NCI-H2029 (cell line): ENCODE results near the gene ABI2.
"Not testable (repeated sequence)": the region's sequence is repeated elsewhere in the genome, so short reads cannot be mapped to it uniquely, and the experiment has no call there.

ENCODE experiments used
- DNase-seq: peaks from one replicate; lab custom pipeline; 2025; lab: John Stamatoyannopoulos, UW

Gene ABI2

DNA sequence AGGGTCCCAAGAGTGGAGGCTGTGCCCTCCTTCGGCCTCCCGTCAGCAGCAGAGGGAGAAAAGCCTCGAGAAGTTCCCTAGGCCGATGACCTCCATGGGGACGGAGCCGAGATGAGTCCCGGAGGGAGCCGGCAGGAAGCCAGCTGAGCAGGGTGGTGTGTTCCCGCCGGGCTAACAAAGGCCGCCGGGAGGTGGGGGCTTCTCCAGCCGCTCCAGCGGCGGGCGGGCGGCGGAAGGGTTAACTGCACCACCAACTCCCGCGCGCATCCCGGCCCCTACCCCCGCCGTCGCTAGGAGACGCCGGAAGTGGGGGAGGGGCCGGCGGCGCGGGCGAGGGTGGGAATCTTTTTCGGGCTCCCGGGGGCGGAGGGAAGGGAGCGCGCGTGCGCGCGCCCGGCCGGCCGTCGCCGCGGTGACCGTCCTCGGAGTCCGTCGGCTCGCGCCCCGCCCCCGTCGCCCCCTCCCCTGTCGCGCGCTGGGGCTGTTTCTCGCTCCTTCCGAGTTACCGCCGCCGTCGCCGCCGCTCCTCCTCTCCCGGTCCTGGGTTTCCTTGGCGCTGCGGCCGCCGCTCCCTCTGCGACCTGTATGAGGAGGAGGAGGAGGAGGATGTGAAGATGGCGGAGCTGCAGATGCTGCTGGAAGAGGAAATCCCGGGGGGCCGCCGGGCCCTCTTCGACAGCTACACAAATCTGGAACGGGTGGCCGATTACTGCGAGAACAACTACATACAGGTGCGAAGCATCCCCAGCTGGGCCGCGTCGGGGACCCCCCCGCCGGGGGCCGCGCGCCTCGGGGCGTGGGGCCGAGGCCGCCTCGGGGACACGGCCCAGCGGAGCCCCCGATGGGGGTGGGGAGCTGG, at the start of gene ABI2:
Gene ABI2, plus strand, starts transcription at position 494 of the 859 bp plus-strand sequence. Its CDS starts 121 bp downstream, at position 615.
- DNase-seq = peak; percentile 68

GRCh38 chr2:203279288-203279687, 48.9 kb upstream of the ABI2 start:
- DNase-seq = no peak

DNA sequence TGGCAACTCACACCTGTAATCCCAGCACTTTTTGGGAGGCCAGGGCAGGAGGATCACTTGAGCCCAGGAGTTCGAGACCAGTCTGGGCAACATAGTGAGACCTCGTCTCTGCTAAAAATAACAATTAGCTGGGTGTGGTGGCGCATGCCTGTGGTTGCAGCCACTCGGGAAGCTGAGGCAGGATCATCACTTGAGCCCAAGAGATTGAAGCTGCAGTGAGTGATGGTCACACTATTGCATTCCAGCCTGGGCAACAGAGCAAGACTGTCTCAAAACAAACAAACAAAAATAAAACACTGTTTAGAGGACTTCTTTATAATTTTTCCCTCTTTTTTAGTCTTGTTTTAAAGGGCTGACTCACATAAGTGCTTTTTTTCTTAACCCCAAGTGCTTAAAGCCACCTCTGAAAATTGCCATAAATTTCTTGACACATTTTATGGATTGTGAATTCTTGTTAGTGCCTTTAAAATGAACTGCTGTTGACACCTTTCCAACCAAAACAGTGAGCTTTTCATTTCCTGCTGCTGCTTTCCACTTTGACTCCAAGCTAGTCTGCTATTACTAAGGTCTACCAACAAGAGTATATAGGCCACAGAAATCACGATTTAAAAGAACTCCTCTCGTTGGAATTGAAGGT, 47.6 kb upstream of the ABI2 start:
- DNase-seq = no peak

- DNase-seq = no peak
These were observed 46.1 kb upstream of the ABI2 start for GRCh38 chr2:203282101-203282500.

DNA sequence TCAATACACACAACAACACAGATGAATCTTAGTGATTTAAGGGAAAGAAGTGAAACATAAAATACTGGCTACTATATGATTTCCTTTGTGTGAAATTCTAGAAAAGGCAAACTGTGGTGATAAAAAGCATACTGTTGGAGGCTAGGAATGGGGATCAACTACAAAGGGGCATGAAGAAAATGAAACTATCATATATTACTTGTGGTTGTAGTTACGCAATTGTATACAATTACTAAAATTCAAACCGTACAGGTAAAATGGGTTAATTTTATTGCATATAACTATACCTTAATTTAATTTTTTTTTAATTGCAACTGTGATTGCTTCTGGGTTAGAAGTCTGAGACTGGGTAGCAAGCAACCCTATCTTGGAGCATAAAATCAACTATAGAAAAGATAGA, 41.7 kb upstream of the ABI2 start:
- no peak for DNase-seq

- DNase-seq = no peak
These were observed 26.5 kb upstream of the ABI2 start for GRCh38 chr2:203301667-203302066.

DNA sequence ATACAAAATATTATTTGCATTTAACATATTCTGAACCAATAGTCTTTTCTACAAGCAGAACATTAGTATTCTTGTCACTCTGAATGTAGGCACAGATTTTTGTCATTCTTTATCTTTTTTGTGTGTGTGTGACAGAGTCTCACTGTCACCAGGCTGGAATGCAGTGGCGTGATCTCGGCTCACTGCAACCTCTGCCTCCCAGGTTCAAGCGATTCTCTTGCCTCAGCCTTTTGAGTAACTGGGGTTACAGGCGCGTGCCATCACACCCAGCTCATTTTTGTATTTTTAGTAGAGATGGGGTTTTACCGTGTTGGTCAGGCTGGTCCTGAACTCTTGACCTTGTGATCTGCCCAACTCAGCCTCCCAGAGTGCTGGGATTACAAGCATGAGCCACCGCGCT, 25.6 kb upstream of the ABI2 start:
- DNase-seq = not testable (repeated sequence)

DNA sequence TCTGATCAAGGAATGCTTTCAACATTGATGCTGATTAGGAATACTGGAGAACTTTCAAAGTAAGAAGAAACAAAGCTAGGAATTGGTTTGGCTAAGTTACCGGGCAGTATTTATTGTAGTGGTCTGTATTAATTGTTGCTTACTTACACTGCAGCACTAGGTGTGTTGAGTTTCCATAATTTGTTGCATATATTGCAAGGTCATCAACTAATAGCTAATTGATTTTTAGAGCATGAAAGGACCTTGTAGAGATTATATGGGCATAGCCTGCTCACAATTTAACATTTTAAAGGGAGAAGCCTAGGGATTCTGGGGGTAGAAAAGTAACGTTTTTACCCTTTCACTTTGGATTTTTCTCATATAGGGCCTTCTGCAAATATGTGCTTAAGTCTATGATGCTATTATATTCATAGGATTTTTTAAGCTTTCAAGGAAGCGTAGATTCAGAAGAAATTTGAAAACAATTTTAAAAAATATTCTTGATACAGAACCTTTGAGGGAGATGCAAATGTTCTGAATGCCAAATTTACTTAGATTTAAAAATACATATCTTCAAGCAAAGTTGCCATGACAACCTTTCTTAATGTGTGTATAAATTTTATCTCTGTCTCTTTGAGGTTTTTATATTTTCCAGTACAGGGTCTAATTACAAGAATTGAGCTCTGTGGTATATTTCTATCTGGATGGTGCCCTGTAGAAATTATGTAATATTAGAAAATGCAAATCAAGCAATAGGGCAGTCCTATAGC, 17.3 kb upstream of the ABI2 start:
- no peak for DNase-seq

DNA sequence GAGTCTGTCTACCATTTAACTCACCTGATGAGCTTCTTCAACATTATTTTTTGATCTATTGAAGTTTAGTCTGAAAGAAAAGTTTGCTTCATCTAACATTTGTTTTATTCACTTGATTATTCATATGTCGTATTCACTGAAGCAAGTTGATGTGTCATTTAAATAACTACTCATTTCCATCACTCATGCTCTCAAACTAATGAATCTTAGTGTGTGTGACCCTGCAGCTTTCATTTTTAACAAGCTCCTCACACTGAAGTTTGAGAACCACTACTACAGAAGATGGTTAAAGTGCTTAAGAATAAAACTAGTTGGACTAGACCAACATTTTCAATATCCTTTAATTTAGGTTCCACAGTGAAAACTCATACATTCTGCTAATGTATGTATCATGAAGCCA, 1.8 kb upstream of the ABI2 start:
- no peak for DNase-seq

DNA sequence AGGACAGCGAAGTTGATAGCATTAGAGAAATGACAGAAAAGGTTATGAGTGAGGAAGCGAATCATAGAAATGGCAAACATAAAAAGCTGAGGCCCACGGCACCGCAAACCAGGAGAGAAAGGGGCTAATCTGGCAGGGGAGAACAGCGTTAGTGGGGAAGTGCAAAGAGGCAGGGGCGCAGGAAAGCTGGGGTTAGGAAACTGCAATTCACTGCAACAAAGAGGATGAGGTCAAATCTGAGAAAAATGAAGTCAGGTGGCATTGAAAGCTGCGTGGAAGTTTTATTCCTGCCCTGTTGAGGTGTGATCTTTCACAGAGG, 653 bp upstream of the ABI2 start:
- no peak for DNase-seq

DNA sequence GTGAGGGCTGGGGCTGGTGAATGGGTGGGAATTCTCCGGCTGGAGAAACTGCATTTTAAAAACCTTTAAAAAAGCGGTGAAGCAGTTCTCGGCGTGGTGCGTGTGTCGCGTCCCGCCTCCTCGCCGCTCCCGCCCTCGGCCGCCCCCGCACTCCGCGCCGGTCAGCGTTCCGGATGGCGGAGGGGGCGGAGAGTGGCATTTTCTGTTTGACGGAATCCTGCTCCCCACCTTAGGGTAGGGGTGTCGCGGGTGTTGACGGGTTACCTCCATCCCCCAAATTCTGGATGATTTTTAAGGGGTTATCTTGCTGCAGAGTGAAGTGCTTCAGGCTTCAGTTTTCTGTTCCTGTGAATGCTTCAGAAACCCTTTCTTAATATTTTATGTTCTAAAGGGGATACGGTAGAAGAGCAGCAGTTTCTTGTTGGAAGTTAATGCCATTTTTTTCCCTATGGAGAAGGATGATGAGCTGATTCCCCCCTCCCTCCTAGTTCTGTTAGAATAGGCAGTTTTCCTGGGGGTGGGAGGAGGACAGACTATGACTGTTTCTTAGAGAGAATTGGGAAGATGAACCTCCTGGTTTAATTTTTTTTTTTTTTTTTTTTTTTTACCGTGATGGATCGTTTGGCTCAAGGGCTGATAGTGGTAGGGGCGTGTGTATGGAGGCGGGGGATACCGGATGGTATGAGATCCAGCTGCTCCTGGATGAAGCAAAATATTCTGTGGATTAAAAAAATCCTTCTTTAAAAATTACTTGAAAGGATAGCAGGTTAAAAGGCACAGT, 756 bp downstream of the ABI2 start:
- DNase-seq = no peak

DNA sequence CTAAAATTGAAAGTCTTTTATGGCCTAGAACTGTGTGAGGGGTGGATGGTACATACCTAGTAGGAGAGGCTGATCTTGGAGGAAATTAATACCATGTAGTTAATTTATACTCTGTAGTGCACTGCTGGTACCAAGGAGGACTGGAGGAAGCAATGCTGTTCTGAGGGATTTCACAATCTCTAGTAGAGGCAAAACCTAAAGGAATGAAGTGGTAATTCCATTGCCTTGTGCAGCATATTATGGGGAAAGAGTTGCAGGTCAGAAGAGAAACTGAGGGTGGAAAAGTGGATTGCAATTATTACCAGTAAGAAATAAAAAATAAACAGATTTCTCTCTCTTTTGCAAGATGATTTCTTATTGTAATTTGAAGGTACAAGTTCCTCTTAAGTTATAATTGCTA, 2.2 kb downstream of the ABI2 start:
- DNase-seq = no peak

GRCh38 chr2:203338322-203338721, 10.1 kb downstream of the ABI2 start:
- no peak for DNase-seq

- DNase-seq = no peak
These were observed 12.7 kb downstream of the ABI2 start for GRCh38 chr2:203340791-203341487.

GRCh38 chr2:203341741-203342310, 13.6 kb downstream of the ABI2 start:
- no peak for DNase-seq

DNA sequence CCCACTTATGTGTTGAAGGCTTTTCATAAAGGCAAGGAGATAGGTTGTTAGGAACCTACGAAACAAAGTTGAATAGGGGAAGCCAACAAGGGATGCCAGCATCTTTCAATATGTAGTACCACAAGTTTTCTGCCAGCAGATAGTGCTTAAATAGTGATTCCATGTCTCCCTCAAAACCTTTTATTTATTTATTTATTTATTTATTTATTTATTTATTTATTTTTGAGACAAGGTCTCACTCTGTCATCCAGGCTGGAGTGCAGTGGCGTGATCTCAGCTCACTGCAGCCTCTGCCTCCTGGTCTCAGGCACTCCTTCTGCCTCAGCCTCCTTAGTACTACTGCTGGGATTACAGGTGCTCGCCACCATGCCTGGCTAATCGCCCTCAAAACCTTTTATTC, 14.2 kb downstream of the ABI2 start:
- DNase-seq = not testable (repeated sequence)

DNA sequence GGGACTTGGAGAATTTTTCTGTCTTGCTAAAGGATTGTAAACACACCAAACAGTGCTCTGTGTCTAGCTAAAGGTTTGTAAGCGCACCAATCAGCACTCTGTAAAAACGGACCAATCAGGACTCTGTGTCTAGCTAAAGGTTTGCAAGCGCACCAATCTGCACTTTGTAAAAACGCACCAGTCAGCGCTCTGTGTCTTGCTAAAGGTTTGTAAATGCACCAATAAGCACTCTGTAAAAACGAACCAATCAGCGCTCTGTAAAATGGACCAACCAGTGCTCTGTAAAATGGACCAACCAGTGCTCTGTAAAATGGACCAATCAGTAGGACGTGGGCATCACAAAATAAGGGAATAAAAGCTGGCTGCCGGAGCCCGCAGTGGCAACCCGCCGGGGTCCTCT, 16.5 kb downstream of the ABI2 start:
- DNase-seq = no peak

DNA sequence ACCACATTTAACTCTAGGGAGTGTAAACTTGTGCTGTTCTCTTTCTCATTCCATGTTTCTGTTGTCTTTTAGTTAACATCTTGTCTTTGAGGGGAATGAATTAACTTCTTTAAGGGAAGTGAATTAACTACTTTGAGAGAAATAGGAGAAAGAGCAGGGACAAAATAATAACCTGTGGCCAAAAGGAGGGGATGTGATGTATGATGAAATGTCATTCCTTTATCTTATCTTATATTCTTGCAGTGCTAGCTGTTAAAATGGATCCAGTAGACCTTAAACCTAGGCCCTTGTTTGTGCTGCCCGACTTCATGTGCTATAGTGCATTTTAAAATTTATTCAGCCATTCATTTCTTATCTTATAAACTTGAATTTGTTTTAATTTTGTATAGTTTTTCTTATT, 18.4 kb downstream of the ABI2 start:
- no peak for DNase-seq

DNA sequence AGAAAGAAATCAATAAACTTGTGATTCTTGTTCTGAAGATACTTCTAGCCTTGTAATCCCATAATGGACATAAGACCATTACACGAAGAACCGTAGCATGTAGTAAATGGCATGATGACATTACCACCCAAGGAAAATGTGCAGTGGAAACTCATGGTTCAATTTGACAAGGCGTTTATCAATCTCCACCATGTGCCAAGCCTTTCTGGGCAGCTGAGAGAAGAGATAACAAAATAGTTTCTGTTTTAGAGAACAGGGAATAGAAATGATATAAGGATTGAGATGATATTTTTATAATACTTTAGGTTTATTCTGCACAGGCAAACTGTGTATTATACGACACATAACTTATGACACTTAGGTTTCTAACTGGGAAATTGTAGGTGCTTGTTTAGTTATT, 19.2 kb downstream of the ABI2 start:
- no peak for DNase-seq

- peak; percentile 9 for DNase-seq
These were observed 24.5 kb downstream of the ABI2 start for GRCh38 chr2:203352604-203353255.

- no peak for DNase-seq
These were observed 26.8 kb downstream of the ABI2 start for GRCh38 chr2:203354966-203355365.
